Left renal pelvis (tissue), 4 donors: Measurements from ENCODE around the gene PITX1. TPM values are rescaled to one million over a fixed set of nuclear protein-coding genes. Genes with fewer than 3 reads are reported as not detected.

ENCODE experiments used
- DNase-seq, 4 donors: peaks; one replicate each; pipeline ENCODE4 v3.0.0-alpha.2; 2013; ENCODE audit warnings: low read depth in 4 of 4, low spot score in 3 of 4
- polyA plus RNA-seq, 4 donors: library from polyadenylated mRNA; unstranded; fragments of 120-200 nt; gene quantifications; one replicate each; pipeline ENCODE4 v1.2.1, GENCODE V29; 2013; ENCODE audit not compliant: insufficient read length in 4 of 4

Gene PITX1
- polyA plus RNA-seq, 4 donors: not detected

GRCh38 chr5:135042595-135042994 lies 8.6 kb upstream of the PITX1 start:
- DNase-seq: no peak

GRCh38 chr5:135041726-135042125 lies 7.7 kb upstream of the PITX1 start:
- no peak for DNase-seq

- DNase-seq: no peak
Observed at GRCh38 chr5:135041145-135041587, 7.1 kb upstream of the PITX1 start.

GRCh38 chr5:135040333-135041144 lies 6.5 kb upstream of the PITX1 start:
- no peak for DNase-seq

GRCh38 chr5:135040034-135040332 lies 6.0 kb upstream of the PITX1 start:
- no peak for DNase-seq

- DNase-seq: no peak
Observed at GRCh38 chr5:135039271-135040033, 5.4 kb upstream of the PITX1 start.

- no peak for DNase-seq
Observed at GRCh38 chr5:135038813-135039270, 4.8 kb upstream of the PITX1 start.

GRCh38 chr5:135038205-135038812 lies 4.3 kb upstream of the PITX1 start:
- no peak for DNase-seq

GRCh38 chr5:135037519-135038204 lies 3.6 kb upstream of the PITX1 start:
- no peak for DNase-seq

- DNase-seq: no peak
Observed at GRCh38 chr5:135036405-135036804, 2.4 kb upstream of the PITX1 start.

GRCh38 chr5:135035678-135036030 lies 1.6 kb upstream of the PITX1 start:
- no peak for DNase-seq

- no peak for DNase-seq
Observed at GRCh38 chr5:135034963-135035677, 1.1 kb upstream of the PITX1 start.

GRCh38 chr5:135034236-135034962 lies 371 bp upstream of the PITX1 start:
- DNase-seq: no peak

GRCh38 chr5:135032999-135033861 lies 798 bp downstream of the PITX1 start:
- no peak for DNase-seq

- DNase-seq: no peak
Observed at GRCh38 chr5:135032695-135032998, 1.4 kb downstream of the PITX1 start.

GRCh38 chr5:135031813-135032694 lies 2.0 kb downstream of the PITX1 start:
- DNase-seq: no peak

GRCh38 chr5:135030956-135031812 lies 2.8 kb downstream of the PITX1 start:
- no peak for DNase-seq
